CD4-positive, alpha-beta T cell (primary cell): ENCODE data around the gene RGS9. TPM values are rescaled to one million over a fixed set of nuclear protein-coding genes. Genes with fewer than 3 reads are reported as not detected.
"Not testable (repeated sequence)": the region's sequence is repeated elsewhere in the genome, so short reads cannot be mapped to it uniquely, and the experiment has no call there.

Experiments used
- ATAC-seq: fragments of 200-7000 bp; cut with Tn5 transposase; one replicate; pipeline ENCODE4 v1.10.0; 2022; ENCODE audit warnings: mild to moderate bottlenecking; ENCODE audit not compliant: poor library complexity
- CTCF ChIA-PET: fragments of 350-600 bp; sonication (Branson Sonifier 250); formaldehyde crosslinking; loops from one replicate; lab custom pipeline; 2021; ENCODE audit warnings: antibody characterized with exemption, inconsistent platforms; lab: Charles Lee
- POLR2A ChIA-PET: fragments of 350-600 bp; sonication (Branson Sonifier 250); formaldehyde crosslinking; loops from one replicate; lab custom pipeline; 2021; ENCODE audit warnings: antibody characterized with exemption, inconsistent platforms; lab: Charles Lee
- DNase-seq, 14 experiments: peaks; one replicate each; pipeline ENCODE4 v3.0.0-alpha.2; 2013 to 2020; ENCODE audit warnings: mixed read lengths in 2 of 14
- H3K27ac ChIP-seq, 2 donors: one replicate each; pipeline versions ENCODE4 v1.5.1 to v1.7.0; 2013; ENCODE audit warnings: low read length in 2 of 2, low read depth in 1 of 2, mild to moderate bottlenecking in 1 of 2
- H3K27me3 ChIP-seq, 2 experiments: 1 replicate in 1 of 2; 2 replicates in 1 of 2; pipeline versions ENCODE4 v1.6.1 to v1.7.0; 2013; ENCODE audit warnings: low read length in 2 of 2, control low read depth in 1 of 2, mild to moderate bottlenecking in 1 of 2, moderate library complexity in 1 of 2; ENCODE audit not compliant: insufficient read depth in 2 of 2, control insufficient read depth in 1 of 2
- H3K36me3 ChIP-seq: one replicate; pipeline ENCODE4 v1.6.1; 2013; ENCODE audit warnings: low read length, control low read depth; ENCODE audit not compliant: insufficient read depth
- H3K4me1 ChIP-seq: one replicate; pipeline ENCODE4 v1.6.1; 2013; ENCODE audit warnings: low read length, control low read depth; ENCODE audit not compliant: insufficient read depth
- H3K4me3 ChIP-seq: one replicate; pipeline ENCODE4 v1.5.1; 2013; ENCODE audit warnings: mild to moderate bottlenecking, low read length, moderate library complexity
- H3K9me3 ChIP-seq, 2 experiments: 1 replicate in 1 of 2; 2 replicates in 1 of 2; pipeline versions ENCODE4 v1.6.1 to v1.7.0; 2013; ENCODE audit warnings: low read length in 2 of 2, mild to moderate bottlenecking in 2 of 2, control low read depth in 1 of 2, moderate library complexity in 1 of 2; ENCODE audit not compliant: control insufficient read depth in 1 of 2, insufficient read depth in 1 of 2
- H3K27ac Mint-ChIP-seq: one replicate; pipeline ENCODE4 v1.8.0; 2020; ENCODE audit warnings: mixed read lengths
- H3K27me3 Mint-ChIP-seq: one replicate; pipeline ENCODE4 v1.8.0; 2021; ENCODE audit warnings: mixed read lengths
- H3K36me3 Mint-ChIP-seq: one replicate; pipeline ENCODE4 v1.8.0; 2021; ENCODE audit warnings: low read depth, mixed read lengths
- H3K4me1 Mint-ChIP-seq: one replicate; pipeline ENCODE4 v1.8.0; 2021; ENCODE audit warnings: low read depth, mixed read lengths
- H3K4me3 Mint-ChIP-seq: one replicate; pipeline ENCODE4 v1.8.0; 2020; ENCODE audit warnings: mild to moderate bottlenecking, mixed read lengths
- H3K9me3 Mint-ChIP-seq: one replicate; pipeline ENCODE4 v1.8.0; 2020; ENCODE audit warnings: mixed read lengths
- intact Hi-C, 2 experiments: fragments of 100-400 bp; cut with DNase I in 1 of 2; cut with micrococcal nuclease in 1 of 2; formaldehyde crosslinking; loops; one replicate each; pipeline versions ENCODE4 v1.15.1 to v1.9.0; 2023 to 2025; cut with DNase I, micrococcal nuclease
- total RNA-seq, 174 experiments: library from RNA in 2 of 174; stranded (reverse) in 2 of 174; gene quantifications; one replicate each; pipeline ENCODE4 v1.2.3 and lab custom pipeline; 2021 to 2026
- TF ChIP-seq, protein P1 (sequence below): fragments of 200-600 bp; IDR thresholded peaks from one replicate; pipeline ENCODE4 v1.8.0; 2022; ENCODE audit warnings: antibody characterized with exemption, mild to moderate bottlenecking

The RGS9 gene
- total RNA-seq, 2 experiments from 2014 or later: 0.60 to 0.73 TPM

DNA sequence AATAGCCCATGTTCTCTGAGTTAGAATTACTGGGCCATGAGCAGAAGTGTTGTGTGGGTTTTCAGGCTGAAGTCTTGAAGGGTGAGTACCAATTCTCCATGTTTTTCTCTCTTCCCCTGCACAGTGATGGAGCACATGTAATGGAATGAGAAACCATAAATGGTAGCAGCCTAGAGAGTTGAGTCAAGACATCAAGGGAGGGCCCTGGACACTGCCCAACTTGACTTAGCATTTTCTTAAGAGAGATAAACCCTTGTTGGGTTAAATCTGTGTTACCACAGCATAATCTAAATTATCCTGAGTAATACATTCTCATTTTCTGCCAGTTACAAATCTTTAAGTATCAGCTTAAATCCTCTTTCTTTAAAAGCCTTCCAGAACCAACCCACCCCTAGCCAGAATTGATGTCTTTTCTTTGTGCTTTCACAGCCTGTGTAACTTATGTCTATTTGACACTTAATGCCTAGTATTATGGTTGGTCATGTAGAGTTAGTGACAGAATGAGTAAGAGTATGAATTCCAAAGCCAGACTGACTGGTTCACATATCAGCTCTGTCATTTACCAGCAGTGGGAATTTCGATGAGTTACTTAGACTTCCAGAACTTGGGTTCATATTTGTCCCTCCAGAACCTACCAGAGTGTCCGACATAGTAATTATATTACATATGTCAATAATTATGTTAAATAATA, 27.0 kb upstream of the RGS9 start:
- ChIA-PET POLR2A (no interaction called here), CTCF (interaction anchor here (0.5 to 1.0 kb wide), 2 partner anchors 10 to 28 kb away, joined by 3 to 6 read pairs; no protein-coding TSS in a partner anchor)
- Histone ChIP-seq H3K36me3 (no peaks in the 10 kb centered on the region), H3K9me3 (no peaks in the 10 kb centered on the region), H3K4me3 (no peak overlapping the region), H3K27ac (no peak overlapping the region), H3K27me3 (no peaks in the 10 kb centered on the region), H3K4me1 (no peaks in the 10 kb centered on the region)
- intact Hi-C loops: no loop called here
- DNase-seq (no peak), ATAC-seq (no peak)
- H3K4me3 Mint-ChIP-seq: no peak overlapping the region
- no peak overlapping the region for H3K27ac Mint-ChIP-seq
- H3K36me3 Mint-ChIP-seq: no peaks in the 10 kb centered on the region
- H3K27me3 Mint-ChIP-seq: peaks cover 9% of the 10 kb centered on the region
- no peaks in the 10 kb centered on the region for H3K9me3 Mint-ChIP-seq
- H3K4me1 Mint-ChIP-seq: no peaks in the 10 kb centered on the region
- TF ChIP-seq, protein P1, sequence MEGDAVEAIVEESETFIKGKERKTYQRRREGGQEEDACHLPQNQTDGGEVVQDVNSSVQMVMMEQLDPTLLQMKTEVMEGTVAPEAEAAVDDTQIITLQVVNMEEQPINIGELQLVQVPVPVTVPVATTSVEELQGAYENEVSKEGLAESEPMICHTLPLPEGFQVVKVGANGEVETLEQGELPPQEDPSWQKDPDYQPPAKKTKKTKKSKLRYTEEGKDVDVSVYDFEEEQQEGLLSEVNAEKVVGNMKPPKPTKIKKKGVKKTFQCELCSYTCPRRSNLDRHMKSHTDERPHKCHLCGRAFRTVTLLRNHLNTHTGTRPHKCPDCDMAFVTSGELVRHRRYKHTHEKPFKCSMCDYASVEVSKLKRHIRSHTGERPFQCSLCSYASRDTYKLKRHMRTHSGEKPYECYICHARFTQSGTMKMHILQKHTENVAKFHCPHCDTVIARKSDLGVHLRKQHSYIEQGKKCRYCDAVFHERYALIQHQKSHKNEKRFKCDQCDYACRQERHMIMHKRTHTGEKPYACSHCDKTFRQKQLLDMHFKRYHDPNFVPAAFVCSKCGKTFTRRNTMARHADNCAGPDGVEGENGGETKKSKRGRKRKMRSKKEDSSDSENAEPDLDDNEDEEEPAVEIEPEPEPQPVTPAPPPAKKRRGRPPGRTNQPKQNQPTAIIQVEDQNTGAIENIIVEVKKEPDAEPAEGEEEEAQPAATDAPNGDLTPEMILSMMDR: no peak

- no peaks in the 10 kb centered on the region for H3K9me3 Mint-ChIP-seq
- Histone ChIP-seq H3K36me3 (no peaks in the 10 kb centered on the region), H3K4me1 (peaks cover 3% of the 10 kb centered on the region), H3K27ac (no peak overlapping the region), H3K4me3 (no peak overlapping the region), H3K9me3 (no peaks in the 10 kb centered on the region), H3K27me3 (no peaks in the 10 kb centered on the region)
- H3K4me1 Mint-ChIP-seq: no peaks in the 10 kb centered on the region
- TF ChIP-seq, protein P1: no peak
- H3K36me3 Mint-ChIP-seq: no peaks in the 10 kb centered on the region
- CTCF ChIA-PET: no interaction called here
- POLR2A ChIA-PET: no interaction called here
- DNase-seq: no peak
- ATAC-seq: no peak
- H3K27ac Mint-ChIP-seq: no peak overlapping the region
- H3K27me3 Mint-ChIP-seq: peaks cover 24% of the 10 kb centered on the region
- intact Hi-C loops: no loop called here
- no peak overlapping the region for H3K4me3 Mint-ChIP-seq
Observed at GRCh38 chr17:65115839-65116238, 21.3 kb upstream of the RGS9 start.

- H3K36me3 ChIP-seq, H3K27ac ChIP-seq, POLR2A ChIA-PET, H3K4me1 Mint-ChIP-seq, H3K27me3 ChIP-seq, H3K36me3 Mint-ChIP-seq, CTCF ChIA-PET, H3K9me3 ChIP-seq, DNase-seq, intact Hi-C loops, H3K9me3 Mint-ChIP-seq, ATAC-seq, H3K4me3 Mint-ChIP-seq, H3K27ac Mint-ChIP-seq, H3K4me3 ChIP-seq, H3K4me1 ChIP-seq: not testable (repeated sequence)
- peaks cover 24% of the 10 kb centered on the region for H3K27me3 Mint-ChIP-seq
Observed at GRCh38 chr17:65116515-65116914, 20.7 kb upstream of the RGS9 start.
